GM18498 (cell line): ENCODE results near the gene QRFP.

Experiments
- ATAC-seq: cut with Tn5 transposase; IDR thresholded peaks from one replicate; pipeline ENCODE4 v1.9.1; 2021; ENCODE audit warnings: mild to moderate bottlenecking, moderate library complexity; ENCODE audit not compliant: unreplicated experiment

QRFP gene

DNA sequence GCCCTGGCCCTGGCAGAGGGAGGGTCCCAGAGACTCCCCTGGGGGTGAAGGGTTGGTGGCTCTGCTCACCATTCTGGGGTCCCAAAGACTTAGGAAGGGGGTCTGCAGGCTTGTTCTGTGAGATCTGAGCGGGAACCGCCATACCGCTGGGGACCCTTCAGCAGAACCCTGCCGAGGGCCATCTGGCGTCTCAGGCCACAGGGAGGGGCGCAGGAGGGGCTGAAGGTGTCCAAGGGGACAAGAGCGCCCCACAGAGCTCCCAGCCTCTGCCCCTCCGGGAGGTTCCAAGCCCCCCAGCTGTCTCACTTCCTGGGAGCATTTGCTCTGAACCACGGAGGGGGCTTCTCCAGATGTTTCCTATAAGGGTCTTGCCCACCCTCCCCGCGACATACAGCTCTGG, 37.6 kb upstream of the QRFP start:
- no peak for ATAC-seq

DNA sequence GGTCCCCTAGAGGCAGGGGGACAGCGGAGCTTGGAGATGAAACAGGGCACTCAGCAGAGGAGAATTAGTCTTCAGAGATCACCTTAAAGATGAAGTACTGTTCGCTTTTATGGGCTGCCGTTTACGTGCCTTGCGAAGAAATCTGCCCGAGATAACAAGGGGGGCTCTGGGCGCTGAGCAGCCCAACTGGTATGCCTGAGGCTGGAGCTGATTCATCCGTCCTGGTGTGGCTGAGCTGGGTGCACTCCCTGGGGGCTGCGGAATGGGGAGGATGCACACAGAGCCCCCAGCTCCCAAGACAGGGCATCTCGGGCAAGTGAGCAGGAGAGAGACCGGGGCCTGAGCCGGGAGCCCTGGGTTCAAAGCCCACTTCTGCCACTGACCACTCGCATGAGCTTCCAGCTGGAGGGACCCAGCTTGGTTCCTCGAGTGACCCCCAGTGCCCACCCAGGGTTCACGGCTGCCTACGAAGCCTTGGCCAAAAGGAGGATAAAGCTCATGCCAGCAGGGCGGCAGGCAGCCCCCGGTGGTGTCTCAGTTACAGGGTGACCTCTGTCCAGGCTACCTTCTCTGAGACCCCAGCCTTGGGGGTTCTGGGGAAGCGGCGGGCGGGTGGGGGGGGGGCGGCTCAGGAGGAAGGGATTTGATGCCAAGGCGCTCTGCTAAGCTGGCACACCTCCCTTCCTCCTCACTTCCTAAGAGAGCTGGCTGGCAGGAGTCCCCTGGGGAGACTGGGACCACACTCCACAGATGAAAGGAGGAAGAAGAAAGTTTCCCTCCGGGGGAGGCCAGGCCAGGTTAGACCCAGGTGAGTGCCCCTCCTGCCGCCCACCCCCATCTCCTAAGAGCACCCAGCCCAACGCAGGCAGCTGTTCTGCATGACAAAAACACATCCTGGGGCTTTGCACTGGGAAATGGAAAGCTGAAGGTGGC, 36.8 kb upstream of the QRFP start:
- ATAC-seq = no peak

DNA sequence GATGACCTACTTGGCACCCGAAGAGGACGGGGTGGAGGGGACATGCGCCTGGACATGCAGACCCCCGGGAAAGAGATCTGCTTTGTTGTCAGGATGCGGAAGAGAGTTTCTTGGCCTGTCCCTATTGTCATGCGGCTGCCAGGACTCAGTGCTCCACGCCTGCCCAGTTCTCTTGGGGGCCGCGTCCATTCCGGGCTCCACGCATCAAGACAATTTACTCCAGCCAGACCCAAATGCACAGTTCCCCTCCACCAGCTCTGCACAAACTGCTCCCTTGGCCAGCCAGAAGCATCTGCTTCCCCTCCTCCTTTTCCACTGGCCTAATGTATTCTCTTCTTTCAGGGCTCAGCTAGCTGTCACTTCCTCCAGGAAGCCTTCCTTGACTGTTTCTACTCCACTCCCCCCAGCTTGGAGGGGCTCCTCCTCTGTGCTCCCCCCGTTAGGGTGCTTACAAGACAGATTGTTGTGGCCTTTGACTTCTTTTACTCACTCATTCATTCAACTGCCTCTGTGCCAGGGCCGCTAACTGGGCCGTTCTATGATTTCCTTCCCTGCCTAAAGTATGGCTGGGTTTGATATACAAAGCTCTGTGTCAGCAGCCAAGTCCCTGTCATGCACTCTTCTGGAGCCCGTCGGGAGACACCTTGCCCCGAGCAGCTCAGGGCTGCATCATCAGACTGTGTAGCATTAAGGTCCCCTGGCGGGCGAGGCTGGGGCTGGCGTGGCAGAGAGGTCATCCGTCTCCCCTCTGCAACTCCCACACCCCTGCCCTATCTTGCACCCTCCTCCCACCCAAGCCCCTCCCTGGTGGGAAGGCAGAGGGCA, 35.9 kb upstream of the QRFP start:
- ATAC-seq = no peak

DNA sequence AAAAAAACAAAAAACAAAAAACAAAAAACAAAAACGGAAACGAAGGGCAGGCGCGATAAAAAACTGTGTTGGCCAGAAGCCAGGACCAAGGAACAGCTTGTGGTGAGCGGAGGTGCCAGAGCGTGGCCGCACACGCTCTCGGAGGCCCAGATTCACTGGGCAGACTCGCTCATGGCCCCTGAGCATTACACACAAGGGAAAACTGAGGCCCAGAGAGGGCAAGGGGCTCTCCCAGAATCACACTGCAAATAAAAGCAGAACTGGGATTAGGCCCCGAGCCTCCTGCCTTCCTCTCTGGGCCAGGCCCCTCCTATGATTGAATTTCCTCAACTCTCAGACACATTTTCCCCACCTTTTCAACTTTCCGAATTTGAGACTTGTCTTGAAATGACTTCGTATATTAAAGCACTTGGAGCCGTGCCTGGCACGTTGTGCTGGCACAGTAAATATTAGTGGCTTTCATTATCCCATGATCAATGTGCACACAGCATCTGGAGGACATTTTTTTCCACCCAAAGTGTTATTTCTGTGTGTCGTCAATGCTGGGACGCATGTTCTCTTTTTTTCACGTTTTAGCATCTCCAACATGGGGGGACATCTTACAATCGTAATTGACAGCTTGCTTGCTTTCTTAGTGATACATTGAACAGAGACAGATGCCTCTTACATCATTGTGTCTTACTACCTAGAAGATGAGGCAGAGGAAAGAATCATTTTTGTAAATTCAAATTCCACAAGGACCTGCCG, 35.1 kb upstream of the QRFP start:
- peak; percentile 58 for ATAC-seq

DNA sequence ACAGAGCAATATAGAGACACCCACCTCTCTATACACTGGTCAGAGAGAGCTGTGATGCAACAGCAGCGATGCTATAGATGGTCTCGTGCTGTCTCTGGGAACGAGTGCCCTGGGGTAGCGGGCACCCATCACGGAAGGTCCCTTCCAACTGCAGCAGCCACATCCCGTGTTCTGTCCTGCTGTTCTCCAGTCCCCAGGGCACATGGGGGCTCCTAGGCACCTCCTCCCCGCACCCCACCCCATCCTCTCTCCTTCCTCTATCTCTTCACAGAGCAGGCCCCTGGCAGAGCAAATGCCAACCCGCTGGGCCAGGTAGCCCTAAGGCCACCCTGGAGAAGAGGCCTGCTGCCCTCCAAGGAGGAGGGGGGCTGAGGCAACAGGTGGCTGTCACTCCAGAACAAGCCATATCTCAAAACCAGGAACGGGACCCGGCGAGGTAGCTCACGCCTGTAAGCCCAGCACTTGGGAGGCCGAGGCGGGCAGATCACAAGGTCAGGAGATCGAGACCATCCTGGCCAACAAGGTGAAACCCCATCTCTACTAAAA, 34.3 kb upstream of the QRFP start:
- no peak for ATAC-seq

DNA sequence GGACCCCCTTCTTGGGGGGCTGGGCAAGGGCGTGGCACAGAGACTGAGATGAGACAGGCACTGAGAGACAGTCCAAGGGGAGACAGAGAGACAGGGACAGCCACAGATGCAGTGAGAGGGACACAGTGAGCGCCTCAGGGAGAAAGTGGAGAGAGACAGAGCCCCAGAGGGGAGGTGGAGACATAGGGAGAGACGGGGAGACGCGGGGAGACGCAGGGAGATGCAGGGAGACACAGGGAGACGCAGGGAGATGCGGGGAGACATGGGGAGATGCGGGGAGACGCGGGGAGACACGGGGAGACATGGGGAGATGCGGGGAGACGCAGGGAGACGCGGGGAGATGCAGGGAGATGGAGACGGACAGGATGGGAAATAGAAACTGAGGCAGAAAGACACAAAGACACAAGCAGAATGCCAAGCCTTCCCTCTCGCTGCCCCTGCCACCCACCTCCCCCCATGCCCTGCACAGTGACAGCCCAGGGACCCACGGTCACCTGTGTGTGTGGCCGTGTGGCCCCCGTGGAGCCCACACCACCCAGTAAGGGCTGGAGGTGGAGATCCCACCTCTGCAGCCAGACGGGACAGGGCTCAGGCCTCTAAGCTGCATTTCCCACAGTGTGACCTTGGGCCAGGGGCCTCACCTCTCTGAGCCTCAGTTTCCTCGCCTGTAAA, 33.7 kb upstream of the QRFP start:
- ATAC-seq = no peak

DNA sequence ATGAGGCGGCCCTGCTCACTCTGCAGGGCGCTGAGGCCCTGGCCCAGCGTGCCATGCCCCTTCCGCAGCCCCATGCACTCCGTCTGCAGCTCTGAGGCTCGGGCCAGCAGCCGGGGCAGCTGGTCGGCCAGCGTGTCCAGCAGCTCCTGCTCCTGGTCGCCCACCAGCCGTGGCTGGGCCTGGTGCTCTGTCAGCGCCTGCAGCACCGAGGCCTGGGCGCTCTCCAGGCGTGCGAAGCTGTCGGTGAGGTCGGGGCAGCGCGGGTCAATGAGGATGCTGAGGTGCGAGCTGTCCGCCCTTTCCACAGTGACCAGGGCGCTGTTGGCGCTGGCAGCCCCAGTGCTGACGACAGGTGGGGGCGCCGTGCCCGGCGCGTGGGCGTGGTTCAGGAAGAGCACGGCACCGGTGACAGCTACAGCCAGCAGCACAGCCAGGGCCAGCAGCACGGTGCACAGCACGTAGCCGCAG, 33.0 kb upstream of the QRFP start:
- ATAC-seq = no peak

DNA sequence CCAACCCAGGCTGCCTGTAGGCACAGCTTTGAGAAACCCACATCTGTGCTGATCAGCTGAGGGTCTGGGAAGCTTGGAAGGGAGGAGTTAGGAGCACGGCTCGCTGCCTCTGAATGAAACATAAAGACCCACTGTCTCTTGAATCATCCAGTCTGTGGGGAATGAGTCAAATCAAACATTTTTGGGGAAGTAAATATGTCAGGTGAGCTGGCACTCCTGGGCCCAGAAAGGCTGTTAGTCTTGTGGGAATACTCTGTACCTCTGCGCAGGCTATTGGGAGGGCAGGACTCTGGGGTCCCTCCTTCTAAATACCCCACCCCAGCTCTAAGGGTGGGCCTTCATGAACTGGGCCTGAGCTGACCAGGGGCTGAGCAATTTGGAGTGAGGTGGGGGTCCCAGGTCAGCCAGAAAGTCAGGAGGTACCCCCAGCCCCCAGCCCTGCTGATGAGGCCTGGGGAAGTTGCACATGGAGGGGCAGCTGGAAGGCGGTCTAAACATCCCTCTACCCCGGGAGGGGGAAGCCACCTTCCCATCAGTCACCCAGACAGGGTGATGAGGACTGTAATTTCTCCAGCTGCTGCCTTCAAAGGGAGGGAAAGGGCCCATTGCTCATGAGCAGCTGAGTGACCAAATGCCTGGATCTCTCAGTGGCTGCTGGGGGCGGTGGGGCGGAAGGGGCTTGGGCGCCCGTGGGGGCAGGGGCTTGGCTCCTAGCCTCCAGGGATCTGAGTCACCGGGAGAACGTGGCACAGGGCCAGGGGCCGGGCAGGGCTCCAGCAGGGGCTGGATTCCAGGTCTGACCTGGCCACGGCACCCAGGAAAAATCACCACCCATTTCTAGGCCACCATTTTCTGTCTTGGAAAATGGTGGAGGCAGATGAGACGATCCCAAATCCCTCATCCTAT, 31.6 kb upstream of the QRFP start:
- no peak for ATAC-seq

DNA sequence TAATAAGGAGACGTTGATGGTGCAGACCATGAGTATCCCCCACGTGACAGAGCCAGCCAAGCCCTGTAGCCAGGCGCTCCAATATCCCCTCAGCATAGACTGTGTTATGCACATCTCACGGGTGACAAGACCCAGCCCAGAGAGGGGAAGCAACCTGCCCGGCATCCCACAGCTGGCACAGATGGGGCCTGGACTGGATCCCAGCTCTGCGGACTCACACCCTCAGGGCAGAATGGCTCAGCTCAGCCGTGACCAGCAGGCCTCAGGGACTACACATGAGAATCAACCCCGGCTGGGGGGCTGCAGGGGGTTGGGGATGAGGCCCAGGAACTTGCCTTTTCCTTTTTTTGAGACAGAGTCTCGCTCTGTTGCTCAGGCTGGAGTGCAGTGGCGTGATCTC, 30.7 kb upstream of the QRFP start:
- no peak for ATAC-seq

DNA sequence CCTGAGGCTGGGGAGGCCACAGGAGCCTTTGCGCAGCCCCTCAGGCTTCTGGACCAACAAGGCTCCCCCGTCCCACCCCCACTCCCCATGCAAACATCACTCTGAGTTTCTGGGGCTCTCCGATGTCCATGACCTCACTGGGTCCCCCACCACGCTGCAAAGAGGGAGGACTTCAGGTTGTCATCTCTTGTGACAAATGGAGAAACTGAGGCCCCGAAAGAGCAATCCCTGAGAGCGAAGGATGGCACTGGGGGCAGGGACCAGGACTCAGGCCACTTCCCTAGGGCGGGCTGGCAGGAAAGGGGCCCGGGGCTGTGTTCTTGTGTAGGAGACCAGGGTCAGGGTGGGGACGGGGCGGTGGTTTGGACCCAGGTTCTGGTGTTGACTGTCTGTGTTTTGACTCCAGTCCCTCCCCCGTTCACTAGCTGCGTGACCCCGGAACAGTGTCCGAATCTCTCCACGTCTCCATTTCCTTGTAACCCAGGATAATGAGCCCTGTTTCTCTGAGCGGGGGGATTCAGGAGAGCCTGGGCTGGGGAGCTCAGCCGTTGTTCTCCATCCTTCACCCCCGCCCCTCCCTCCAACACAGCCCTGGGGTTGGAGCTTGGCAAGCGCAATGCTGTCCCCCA, 28.6 kb upstream of the QRFP start:
- no peak for ATAC-seq

DNA sequence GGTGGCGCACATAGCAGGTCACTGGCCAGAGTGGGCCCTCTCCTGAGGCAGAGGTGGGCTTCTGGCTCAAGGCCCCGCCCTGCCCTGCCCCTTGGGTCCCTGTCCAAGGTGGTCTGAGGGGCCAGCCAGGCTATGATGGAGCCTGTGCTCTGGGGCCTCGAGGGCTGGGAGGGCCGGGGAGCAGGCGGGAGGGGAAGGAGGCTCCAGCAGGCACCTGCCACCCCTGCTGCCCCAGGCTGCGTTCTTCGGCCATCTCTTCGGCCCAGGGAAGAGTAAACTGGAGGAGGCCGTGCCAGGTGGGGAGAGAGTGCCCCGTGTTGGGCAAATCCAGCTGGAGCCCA, 27.8 kb upstream of the QRFP start:
- ATAC-seq = no peak

DNA sequence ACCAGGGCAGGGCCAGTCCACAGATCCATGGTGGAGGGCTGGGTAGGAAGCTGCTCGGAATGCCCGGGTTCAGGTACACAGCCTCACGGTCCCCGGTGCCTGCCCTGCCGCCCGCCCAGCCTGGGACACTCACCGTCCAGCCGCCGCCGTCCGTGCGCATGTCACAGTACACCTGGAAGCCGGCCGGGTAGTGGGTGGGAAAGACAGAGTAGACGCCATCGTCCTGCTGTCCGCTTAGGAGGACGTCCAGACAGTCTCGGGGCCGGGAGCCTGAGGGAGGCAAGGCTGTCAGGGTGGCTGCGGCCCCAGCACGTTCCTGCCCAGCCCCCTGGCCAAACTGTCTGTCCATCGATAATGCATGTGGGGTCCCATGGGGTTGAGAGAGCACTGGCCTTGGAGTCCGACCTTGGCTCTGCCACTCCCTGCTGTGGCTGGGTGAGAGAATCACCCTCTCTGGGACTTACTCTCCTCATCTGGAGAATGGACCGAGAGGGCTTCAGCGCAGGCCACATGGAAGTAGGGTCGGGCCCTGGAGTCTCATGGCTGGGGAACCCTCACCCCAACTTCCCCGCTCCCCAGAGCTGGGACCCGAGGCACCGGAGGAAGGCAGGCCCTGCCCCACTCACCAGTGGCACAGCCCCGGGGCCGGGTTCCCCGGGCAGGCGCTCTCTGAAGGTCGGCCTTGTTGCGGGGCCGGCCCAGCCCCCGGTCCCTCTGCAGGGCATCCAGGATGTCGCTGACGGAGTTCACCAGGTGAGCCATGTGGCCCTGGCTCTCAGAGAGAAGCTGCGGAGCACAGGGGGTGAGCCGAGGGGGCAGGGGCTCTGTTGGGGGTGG, 27.2 kb upstream of the QRFP start:
- no peak for ATAC-seq

DNA sequence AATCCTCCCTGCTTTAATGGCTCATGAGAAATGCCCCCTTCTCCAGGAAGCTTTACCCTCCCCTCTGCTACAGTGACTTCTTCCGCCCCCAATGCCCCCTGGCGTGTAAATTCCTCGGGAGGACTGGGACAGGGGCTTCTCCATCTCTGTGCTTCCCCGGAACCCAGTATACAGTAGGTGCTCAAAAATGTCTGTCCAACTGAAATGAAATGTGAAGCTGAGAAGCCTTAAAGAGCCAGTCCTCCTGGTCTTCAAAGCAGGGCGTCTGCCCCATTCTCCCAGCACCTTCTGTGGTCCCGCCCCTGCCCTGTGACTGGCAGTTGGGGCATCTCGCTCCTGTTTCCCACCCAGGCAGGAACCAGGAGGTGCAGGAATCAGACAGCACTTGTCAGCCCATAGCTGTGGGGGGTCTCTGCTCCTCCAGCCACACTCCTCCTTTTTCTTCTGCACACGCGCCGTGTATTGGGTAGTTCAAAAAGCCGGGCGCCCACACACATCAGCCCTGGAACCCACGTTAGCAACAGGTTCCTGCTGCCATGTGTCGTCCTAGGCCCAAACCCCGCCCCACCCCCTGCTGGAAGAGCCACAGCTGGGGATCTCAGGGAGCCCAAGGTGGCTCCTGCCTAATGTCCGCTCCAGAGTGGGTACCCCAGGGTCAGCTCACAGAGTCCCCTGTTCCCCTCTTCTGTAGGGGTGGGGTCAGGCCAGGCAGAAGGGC, 26.4 kb upstream of the QRFP start:
- ATAC-seq = no peak

DNA sequence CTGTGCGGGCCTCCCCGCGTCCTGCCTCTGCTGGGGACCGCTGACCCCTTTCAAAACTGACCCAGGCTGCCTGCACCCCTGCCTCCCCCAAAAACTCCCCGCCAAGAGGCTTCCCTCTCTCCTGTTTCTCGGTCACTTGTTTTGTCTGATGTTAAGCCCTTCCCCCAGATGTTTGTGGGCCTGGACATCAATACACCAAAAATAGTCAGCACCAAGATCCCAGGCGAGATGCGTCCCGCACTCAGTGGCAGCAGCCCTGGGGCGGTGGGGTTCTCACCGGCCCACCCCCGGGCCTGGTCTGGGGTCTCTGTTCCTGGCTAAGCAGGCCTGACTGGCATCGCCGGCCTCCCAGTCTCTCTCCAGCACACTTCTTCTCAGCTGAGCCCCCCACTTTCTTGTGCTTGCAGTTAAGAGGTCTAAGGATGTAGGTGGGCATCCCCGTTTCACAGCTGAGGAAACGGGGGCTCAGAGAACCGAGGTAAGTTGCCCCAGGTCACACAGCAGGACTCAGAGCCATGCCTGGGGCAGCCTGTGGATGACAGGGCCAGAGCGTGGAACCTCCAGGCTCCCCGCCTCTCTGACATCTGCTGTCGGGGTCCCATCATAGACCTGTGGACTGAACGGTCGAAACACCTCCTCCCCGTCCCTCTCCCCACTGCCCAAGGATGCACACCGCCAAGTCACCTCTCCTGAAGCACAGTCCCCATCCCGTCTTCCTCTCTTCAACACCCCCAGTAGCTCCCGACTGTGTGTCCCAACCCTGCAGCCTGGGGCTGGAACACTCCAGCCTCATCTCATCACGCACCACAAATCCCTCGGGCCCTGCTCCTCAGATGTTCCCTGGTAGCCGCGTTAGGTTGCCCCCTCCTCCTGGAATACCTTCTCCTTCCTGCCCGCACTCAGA, 25.6 kb upstream of the QRFP start:
- ATAC-seq = no peak

DNA sequence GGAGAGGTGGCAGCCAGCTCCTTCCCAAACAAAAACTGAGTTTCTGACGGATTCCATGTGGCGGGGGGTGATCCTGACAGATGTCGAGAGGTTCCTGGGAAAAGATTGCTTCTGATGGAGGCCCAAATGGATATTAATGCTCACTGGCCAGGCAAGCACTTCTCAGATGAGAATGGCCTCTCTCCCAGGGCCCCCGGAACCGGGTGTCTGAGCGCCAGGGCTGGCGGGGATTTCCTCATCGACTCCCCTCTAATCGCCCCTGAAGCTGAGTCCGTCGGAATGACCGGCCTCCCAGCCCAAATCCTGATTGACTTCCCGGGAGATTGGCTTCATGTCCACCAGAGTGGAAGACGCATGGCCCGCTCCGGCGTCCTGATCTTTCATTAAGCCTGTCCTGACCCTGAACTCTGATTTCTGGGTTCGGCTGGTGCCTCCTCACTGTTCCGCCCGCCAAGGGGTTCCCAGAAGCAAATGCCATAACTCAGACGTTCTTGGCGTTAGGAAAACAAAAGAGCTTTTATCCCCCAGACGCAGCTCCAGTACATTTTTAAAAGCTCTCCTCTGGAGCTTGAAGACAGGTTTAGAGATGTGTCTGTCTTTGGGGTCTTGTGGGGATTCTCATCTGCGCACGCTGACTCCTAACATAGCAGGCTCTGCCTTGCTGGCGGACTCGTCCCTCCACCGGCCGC, 24.8 kb upstream of the QRFP start:
- no peak for ATAC-seq

DNA sequence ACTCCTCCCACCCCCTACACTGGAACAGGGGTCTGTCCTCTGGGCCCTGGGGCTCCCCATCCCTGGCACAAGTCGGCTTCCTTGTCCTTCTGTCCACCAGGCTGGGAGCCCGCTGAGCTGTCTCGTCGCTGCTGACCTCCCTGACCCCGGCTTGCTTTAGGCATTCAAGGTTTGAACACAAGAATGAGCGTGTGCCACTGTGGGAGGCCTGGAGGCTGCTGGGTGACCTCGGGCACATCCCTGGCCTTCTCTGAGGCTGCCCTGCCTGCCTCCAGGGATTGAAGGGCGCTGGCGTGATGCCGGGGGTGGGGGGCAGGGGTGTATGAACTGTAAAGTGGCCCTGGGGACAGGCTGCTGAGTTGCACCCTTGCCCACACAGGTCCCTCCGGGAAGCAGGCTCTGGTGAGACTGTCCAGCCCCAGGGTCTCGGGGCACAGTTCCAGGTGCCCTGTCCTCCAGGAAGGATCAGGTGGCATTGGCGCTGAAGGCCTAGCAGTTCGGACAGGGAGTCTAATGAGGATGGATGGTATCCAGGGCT, 24.2 kb upstream of the QRFP start:
- ATAC-seq = no peak
